GM21717 (cell line): ENCODE results near the gene NCK2.

Source experiments
- ATAC-seq: cut with Tn5 transposase; IDR thresholded peaks from one replicate; pipeline ENCODE4 v1.9.1; 2021; ENCODE audit warnings: mild to moderate bottlenecking, moderate library complexity; ENCODE audit not compliant: unreplicated experiment

NCK2 gene

DNA sequence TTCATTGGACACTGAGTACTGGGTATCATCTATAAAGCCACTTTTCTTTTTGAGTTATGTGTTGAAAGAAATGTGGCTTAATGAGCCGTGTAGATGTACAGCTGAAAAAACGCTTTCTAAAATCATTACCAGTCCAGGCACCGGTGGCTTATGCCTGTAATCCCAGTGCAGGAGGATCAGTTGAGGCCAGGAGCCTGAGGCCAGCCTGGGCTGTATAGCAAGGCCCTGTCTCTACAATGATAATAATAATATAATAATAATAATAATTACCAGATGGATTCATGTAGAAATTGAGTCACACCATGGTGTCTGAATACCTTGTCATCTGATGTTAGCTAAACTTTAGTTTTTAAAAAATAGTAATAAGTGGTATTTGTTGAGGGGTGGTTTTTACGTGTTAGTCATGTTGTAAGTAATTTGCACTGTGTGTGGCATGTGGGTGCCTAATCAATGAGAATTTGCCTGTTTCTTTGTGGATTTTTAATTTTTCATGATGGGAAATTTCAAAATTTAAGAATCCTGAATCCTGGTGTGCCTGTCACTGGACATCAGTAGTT is 30.1 kb downstream of the NCK2 start:
- ATAC-seq: no peak

DNA sequence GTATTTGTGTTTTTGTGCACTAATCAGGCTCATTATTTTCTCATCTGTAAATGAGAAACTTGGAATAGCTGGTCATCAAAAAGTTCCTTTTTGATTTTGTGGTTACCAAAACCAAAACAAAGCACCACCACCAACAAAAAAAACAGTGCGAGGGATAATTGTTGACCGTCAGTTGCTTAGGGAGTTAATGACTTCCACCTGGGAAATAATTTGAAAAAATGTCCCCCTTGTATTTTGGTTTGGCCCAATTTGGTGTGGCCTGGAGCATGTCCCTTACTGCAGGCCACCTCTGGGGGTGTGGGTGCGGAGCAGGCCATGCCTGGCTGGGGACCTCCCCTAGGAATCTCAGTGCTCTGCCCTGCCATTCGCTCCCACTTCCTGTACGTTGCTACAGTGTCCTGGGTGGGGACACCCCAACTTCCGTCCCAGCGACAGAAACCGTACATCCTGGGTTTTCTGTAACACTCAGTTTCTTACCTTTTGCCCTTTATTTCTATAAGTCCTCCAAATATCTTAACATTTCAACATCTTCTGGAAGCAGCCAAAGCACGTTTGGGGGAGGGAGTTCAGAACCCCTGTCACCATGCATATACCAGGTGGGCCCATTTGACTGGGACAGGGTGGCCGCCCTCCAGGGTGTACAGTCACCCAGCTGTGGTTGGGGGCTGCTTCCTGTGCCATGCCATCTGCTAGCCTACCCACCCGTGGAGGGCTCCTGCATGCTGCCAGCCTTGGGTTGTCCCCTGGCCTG is 31.3 kb downstream of the NCK2 start:
- ATAC-seq: peak; percentile 51

- peak; percentile 11 for ATAC-seq
These were observed 31.8 kb downstream of the NCK2 start for GRCh38 chr2:105776560-105776928.

DNA sequence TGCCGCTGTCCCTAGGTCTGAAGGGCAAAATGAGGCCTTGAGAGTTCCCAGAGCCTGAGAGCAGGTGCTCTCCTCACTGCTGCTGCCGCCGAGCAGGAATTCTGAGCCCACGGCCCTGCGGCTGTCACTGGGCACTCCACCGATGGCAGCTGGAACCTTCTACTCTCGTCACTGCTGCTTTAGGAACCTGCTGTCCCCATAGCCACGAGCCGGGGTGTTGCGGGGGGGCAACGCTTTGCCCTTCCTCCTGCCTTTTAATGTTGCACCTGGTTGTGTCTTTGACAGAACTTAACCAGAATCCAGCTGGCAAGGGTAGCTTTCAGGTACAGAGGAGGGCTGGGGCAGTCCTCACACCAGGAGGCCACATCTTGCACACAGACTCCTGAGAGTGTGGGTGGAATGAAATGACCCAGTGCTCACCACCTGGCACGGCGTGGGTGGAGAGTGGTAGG is 32.3 kb downstream of the NCK2 start:
- peak; percentile 20 for ATAC-seq

- no peak for ATAC-seq
These were observed 32.9 kb downstream of the NCK2 start for GRCh38 chr2:105777506-105778055.

DNA sequence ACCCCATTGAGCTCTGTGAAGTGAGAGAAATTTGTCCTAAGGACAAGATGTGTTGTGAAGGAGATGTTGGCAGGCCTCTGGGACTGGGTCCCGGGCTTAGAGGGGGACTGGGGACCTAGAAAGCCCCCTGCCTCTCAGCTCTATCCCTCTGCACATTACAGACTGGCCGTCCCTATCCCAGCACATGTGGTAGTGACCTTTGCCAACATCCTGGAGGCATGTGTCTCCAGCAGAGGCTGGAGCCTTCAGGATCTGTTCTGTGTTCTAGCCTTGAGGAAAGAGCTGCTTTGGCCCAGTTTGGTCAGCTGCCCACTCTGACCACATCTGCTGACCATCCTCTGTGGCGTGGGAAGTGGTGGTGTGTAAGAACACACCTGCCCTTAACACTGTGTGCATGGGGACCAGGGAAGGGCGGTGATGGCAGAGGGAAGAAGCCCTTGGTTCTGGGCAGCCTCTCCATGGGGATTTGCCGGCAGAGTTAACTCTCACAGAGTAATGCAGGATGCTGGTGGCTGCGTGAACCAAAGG is 33.4 kb downstream of the NCK2 start:
- no peak for ATAC-seq

GRCh38 chr2:105779394-105779793 is 34.7 kb downstream of the NCK2 start:
- no peak for ATAC-seq

DNA sequence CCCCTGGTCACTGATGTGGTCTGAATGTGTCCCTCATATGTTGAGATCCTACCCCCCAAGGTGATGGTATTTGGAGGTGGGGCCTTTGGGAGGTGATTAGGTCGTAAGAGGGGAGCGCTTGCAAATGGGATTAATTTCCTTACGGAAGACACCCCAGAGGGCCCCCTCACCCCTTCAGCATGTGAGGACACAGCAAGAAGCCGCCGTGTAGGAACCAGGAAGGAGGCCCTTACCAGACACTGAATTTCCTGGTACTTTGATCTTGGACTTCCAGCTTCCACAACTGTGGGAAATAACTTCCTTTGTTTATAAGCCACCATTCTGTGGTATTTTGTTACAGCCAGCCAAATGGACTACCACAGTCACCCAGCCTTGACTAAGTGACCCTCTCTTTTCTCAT is 35.9 kb downstream of the NCK2 start:
- ATAC-seq: no peak

- no peak for ATAC-seq
These were observed 36.7 kb downstream of the NCK2 start for GRCh38 chr2:105781274-105781978.

DNA sequence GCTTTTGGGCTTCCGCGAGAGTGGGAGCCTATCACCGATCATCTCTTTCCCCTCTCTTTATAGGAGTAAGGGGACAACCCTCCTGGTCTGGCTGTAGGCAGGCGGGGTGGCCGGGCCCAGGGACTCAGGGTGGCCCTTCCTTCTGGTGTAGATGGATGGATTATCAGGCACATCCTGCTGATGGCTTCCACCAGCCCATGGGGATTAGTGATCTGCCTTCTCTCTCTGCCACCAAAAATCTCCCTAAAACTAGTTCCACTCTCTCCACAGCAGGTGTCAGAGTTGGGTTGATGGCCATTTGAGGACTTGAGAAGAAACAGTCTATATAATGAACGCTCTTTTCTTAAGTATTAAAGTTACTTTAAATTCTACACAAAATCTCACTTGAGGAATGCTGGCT is 37.4 kb downstream of the NCK2 start:
- ATAC-seq: no peak

GRCh38 chr2:105782646-105783045 is 37.9 kb downstream of the NCK2 start:
- no peak for ATAC-seq

GRCh38 chr2:105783151-105783738 is 38.5 kb downstream of the NCK2 start:
- ATAC-seq: no peak

GRCh38 chr2:105783972-105784371 is 39.3 kb downstream of the NCK2 start:
- ATAC-seq: no peak

GRCh38 chr2:105784589-105784988 is 39.9 kb downstream of the NCK2 start:
- no peak for ATAC-seq

GRCh38 chr2:105785095-105785847 is 40.6 kb downstream of the NCK2 start:
- no peak for ATAC-seq

DNA sequence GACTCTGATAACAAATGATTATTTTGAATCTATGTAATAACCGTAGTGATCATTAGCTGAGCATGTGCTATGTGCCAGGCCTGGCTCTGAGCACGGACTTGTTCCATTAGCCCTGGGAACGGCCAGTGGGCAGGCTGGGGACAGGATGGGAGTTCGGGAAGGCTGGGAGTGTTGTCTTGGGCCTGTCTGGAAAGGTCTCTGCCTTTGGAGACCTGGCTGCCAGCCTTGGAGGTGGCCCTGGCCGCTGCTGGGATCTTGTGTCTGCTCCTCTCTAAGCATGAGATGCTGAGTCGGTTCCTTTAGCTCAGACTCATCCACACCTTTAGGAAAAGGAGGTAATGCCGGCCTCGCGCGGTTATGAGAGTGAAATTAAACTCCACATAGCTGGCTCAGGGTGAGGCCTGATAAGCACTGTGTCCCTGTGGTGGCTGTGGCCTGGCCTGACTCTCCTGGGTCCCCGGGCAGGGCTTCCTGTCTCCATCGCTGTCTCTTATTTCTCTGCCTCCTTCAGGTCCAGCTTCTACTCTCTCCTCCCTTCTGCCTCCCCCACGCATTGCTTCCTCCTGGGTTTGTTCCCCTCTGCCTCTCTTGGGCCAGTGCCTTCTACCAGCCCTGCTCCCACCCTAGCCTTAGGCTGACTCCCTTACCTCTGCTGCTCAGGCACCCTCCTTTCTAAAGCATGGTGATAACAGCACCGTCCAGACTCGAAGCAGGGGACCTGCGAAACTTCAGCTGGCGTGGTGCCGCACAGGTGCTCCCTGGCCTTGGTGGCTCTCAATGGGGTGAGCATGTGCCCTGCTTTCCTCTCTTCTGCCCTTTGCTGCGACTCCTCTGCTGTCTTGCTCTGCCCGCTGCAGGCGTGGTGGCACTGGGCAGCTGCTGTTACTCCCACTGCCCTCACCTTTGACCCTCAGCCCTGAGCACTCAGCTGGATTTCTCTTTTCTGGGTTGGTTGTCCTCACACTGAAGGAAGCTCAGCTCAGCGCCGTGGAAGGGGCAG is 41.8 kb downstream of the NCK2 start:
- ATAC-seq: no peak

- ATAC-seq: no peak
These were observed 42.9 kb downstream of the NCK2 start for GRCh38 chr2:105787376-105788318.

DNA sequence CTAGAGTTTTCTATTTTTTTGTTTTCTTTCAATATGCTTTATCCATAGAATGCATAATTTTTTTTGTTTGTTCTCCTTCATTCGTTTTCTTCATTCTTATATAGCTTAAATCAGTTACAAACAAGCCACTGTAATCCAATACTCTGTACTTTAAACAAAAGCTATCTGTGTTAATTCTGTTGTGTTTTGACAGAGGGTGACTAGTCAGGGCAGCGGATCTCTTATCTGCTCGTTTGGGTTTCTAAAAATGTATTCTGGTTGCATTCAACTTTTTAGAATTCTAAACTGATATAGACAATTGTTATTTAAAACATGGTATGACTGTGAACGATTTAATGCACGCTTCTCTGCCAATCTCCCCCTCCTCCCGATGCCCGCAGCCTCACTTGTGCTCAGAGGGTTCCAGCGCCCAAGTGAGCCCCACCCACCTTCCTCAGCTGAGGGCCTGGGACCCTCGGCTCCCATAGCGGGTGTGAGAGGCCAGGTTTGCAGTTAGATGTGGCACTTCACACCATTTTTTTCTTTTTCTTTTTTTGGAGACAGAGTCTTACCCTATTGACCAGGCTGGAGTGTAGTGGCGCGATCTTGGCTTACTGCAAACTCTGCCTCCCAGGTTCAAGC is 44.1 kb downstream of the NCK2 start:
- no peak for ATAC-seq
